OCI-LY3 (cell line): ENCODE measurements around the gene ADISSP.

Experiments used
- EZH2phosphoT487 ChIP-seq: fragments of 200-600 bp; shearing (Covaris generic); IDR thresholded peaks from 2 replicates; pipeline ENCODE4 v1.6.1; 2018; ENCODE audit warnings: antibody characterized with exemption, mixed run types, low read depth
- TF ChIP-seq, protein P1 (sequence below): fragments of 200-600, 300-600 bp; sonication (generic); IDR thresholded peaks from 2 replicates; pipeline ENCODE4 v1.5.1; 2014; ENCODE audit warnings: antibody characterized with exemption, low read length, low read depth

DNA sequence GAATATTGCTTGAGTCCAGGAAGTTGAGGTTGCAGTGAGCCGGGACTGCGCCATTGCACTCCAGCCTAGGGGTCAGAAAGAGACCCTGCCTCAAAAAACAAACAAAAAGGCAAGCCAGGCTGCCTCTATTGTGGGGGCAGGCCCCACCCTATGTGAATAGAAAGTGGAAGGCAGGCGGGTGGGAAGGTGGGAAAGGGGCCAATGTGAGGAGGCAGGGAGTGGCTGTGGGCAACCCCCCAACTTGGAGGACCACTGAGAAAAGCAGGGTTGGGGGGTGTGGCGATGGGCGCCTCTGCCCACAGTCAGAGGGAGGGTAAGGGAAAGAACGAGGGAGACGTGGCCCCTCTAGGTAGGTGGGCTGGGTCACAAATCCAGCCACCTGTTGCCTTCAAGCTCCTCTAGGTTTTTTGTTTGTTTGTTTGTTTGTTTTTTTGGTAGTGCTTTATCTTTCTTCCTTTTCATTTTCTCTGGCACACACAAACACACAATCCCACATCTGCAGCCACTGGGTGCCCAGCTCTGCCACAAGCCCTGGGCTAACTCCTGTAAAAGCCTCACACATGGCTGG is 47.5 kb upstream of the ADISSP start:
- TF ChIP-seq, protein P1, sequence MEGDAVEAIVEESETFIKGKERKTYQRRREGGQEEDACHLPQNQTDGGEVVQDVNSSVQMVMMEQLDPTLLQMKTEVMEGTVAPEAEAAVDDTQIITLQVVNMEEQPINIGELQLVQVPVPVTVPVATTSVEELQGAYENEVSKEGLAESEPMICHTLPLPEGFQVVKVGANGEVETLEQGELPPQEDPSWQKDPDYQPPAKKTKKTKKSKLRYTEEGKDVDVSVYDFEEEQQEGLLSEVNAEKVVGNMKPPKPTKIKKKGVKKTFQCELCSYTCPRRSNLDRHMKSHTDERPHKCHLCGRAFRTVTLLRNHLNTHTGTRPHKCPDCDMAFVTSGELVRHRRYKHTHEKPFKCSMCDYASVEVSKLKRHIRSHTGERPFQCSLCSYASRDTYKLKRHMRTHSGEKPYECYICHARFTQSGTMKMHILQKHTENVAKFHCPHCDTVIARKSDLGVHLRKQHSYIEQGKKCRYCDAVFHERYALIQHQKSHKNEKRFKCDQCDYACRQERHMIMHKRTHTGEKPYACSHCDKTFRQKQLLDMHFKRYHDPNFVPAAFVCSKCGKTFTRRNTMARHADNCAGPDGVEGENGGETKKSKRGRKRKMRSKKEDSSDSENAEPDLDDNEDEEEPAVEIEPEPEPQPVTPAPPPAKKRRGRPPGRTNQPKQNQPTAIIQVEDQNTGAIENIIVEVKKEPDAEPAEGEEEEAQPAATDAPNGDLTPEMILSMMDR, result no peak
- no peak for TF ChIP-seq EZH2phosphoT487
